ENCODE data around the gene ECI1. TPM values are rescaled to one million over a fixed set of nuclear protein-coding genes. Genes with fewer than 3 reads are reported as not detected.

Gene ECI1
- total RNA-seq, 2 donors from 2014 or later: 58.9 to 102 TPM

DNA sequence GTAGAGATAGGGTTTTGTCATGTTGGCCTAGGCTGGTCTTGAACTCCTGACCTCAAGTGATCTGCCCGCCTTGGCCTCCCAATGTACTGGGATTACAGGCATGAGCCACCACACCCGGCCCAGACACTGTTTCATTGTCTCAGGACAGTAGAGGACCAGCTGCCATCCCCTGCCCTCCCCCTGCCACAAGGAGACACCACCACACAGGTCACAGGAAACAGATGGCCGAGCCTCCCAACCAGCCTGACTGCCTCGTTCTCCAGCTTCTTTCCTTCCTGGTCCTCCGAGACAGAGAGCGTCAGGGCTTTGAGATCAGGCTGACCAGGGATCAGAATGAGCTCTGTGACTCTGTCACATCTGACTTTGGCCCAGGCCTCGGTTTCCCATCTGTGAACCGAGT lies 37.3 kb upstream of the ECI1 start:
- DNase-seq (no peak), ATAC-seq (no peak)
- intact Hi-C loops (cut with DNase I): no loop called here
- TF ChIP-seq CTCF (IDR thresholded peaks at IDR 0.05) (no peak), POLR2A (IDR thresholded peaks at IDR 0.05) (no peak)
- peaks cover 0 to 7% of the 10 kb centered on the region in 2 donors for H3K36me3 ChIP-seq (replicated peaks in 1 of 2; ENCODE audit: insufficient read depth in 1 of 2, low read depth in 2 of 2)
- no peaks in the 10 kb centered on the region for H3K9me3 ChIP-seq
- no peaks in the 10 kb centered on the region for H3K4me1 ChIP-seq
- H3K4me3 ChIP-seq: no peak overlapping the region
- no peaks in the 10 kb centered on the region for H3K27me3 ChIP-seq
- no peak overlapping the region for H3K27ac ChIP-seq
- 70 to 91% methylated on average over 8 of the region's 8 CpGs for WGBS, 2 donors

DNA sequence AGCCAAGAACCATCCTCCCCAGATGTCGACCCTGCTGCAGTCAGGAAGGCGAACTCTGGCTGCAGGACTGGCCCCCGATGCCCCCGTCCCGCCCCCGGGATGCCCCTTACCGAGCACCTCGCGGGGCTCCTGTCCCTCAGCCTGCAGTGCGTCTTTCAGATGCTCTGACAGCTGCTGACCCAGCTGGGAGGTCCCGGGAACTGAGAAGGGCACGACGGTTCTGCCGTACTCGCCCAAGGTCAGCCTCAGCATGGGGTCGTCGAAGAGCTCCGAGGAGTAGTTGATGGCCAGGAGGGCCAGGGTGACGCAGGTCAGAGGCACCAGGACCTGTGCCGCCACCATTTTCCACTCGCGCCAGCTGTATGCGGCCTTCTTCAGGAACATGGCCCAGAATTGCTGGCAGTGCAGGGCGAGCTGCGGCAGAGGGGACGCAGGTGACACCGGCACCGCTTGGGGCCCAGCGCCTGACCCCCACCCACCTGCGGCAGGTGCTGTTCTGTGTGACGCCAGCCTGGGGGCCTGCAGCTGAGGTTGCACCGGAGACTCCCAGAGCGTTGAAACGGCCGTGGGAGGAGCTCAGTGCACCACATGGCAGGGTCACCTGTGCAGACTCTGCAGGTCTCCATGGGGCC lies 36.6 kb upstream of the ECI1 start:
- H3K36me3 ChIP-seq (replicated peaks in 1 of 2; ENCODE audit: insufficient read depth in 1 of 2, low read depth in 2 of 2): peaks cover 0 to 7% of the 10 kb centered on the region in 2 donors
- H3K4me3 ChIP-seq: no peak overlapping the region
- whole genome bisulfite sequencing, 2 donors: 82 to 87% methylated on average over 6 to 35 of the region's 35 CpGs
- no peak for DNase-seq
- intact Hi-C loops (cut with DNase I): no loop called here
- H3K4me1 ChIP-seq: no peaks in the 10 kb centered on the region
- no peak for ATAC-seq
- H3K9me3 ChIP-seq: no peaks in the 10 kb centered on the region
- H3K27ac ChIP-seq: no peak overlapping the region
- no peaks in the 10 kb centered on the region for H3K27me3 ChIP-seq
- TF ChIP-seq CTCF (IDR thresholded peaks at IDR 0.05) (no peak), POLR2A (IDR thresholded peaks at IDR 0.05) (no peak)

DNA sequence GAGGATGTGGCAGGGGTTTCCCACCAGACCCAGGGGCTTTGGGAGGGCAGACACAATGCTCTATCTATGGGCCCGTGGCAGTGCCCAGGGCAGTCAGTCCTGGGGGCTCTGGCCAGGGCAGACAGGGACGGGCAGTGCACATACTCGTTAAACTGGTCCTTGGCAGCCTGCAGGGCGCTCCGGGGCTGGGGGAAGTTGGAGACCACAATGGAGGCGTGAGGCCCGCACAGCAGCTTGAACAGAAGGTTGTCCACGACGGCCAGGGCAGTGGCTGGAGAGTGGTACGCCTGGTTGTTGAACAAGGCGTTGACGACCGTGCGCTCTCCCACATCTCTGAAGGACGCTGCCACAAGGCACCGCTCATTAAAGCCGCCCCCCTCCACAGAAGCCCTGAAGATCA lies 35.2 kb upstream of the ECI1 start:
- no peaks in the 10 kb centered on the region for H3K4me1 ChIP-seq
- H3K9me3 ChIP-seq: no peaks in the 10 kb centered on the region
- DNase-seq: no peak
- no peak overlapping the region for H3K27ac ChIP-seq
- H3K27me3 ChIP-seq: no peaks in the 10 kb centered on the region
- no peak overlapping the region for H3K4me3 ChIP-seq
- intact Hi-C loops (cut with DNase I): no loop called here
- TF ChIP-seq POLR2A (IDR thresholded peaks at IDR 0.05): no peak
- TF ChIP-seq CTCF (IDR thresholded peaks at IDR 0.05): no peak
- no peak for ATAC-seq
- peaks cover 0 to 6% of the 10 kb centered on the region in 2 donors for H3K36me3 ChIP-seq (replicated peaks in 1 of 2; ENCODE audit: insufficient read depth in 1 of 2, low read depth in 2 of 2)
- 87 to 88% methylated on average over 12 to 17 of the region's 17 CpGs for WGBS, 2 donors

- H3K27ac ChIP-seq: no peak overlapping the region
- intact Hi-C loops (cut with DNase I): no loop called here
- H3K4me1 ChIP-seq: no peaks in the 10 kb centered on the region
- DNase-seq (no peak), ATAC-seq (no peak)
- no peak overlapping the region for H3K4me3 ChIP-seq
- no peaks in the 10 kb centered on the region for H3K27me3 ChIP-seq
- WGBS, 2 donors: 85 to 92% methylated on average over 4 to 13 of the region's 13 CpGs
- TF ChIP-seq POLR2A (IDR thresholded peaks at IDR 0.05) (no peak), CTCF (IDR thresholded peaks at IDR 0.05) (no peak)
- H3K36me3 ChIP-seq (replicated peaks in 1 of 2; ENCODE audit: insufficient read depth in 1 of 2, low read depth in 2 of 2): peaks cover 0 to 3% of the 10 kb centered on the region in 2 donors
- H3K9me3 ChIP-seq: no peaks in the 10 kb centered on the region
These were observed 34.4 kb upstream of the ECI1 start for GRCh38 chr16:2285731-2286191.

All from body of pancreas (tissue), 4 donors.